Measurements from ENCODE around the gene SCYL1. TPM values are rescaled to one million over a fixed set of nuclear protein-coding genes. Genes with fewer than 3 reads are reported as not detected.

The SCYL1 gene
- total RNA-seq, 1 donor from 2014 or later: 94.2 TPM

- H3K4me1 Mint-ChIP-seq: peaks cover 52% of the 10 kb centered on the region
- no peak overlapping the region for H3K4me3 Mint-ChIP-seq
- H3K27ac Mint-ChIP-seq: no peak overlapping the region
These were observed 35.7 kb upstream of the SCYL1 start for GRCh38 chr11:65489035-65489705.

GRCh38 chr11:65489706-65490320, 35.1 kb upstream of the SCYL1 start:
- DNase-seq: no peak
- H3K4me1 Mint-ChIP-seq: peaks cover 58% of the 10 kb centered on the region
- peaks cover 3% of the 10 kb centered on the region for H3K36me3 Mint-ChIP-seq (ENCODE audit: low read depth)
- H3K9me3 Mint-ChIP-seq: no peaks in the 10 kb centered on the region
- no peak overlapping the region for H3K4me3 Mint-ChIP-seq
- intact Hi-C loops (cut with micrococcal nuclease): no loop called here
- H3K27ac Mint-ChIP-seq: no peak overlapping the region
- no peaks in the 10 kb centered on the region for H3K27me3 Mint-ChIP-seq

More at GRCh38 chr11:65489035-65489705, 35.7 kb upstream of the SCYL1 start:
- no peaks in the 10 kb centered on the region for H3K27me3 Mint-ChIP-seq
- no peaks in the 10 kb centered on the region for H3K36me3 Mint-ChIP-seq (ENCODE audit: low read depth)
- no peak for DNase-seq
- H3K9me3 Mint-ChIP-seq: no peaks in the 10 kb centered on the region
- intact Hi-C loops (cut with micrococcal nuclease): no loop called here

- intact Hi-C loops (cut with micrococcal nuclease): no loop called here
- H3K27me3 Mint-ChIP-seq: no peaks in the 10 kb centered on the region
- H3K4me1 Mint-ChIP-seq: peaks cover 59% of the 10 kb centered on the region
- H3K36me3 Mint-ChIP-seq (ENCODE audit: low read depth): peaks cover 3% of the 10 kb centered on the region
- H3K4me3 Mint-ChIP-seq: no peak overlapping the region
- H3K9me3 Mint-ChIP-seq: no peaks in the 10 kb centered on the region
- no peak for DNase-seq
- H3K27ac Mint-ChIP-seq: no peak overlapping the region
These were observed 33.8 kb upstream of the SCYL1 start for GRCh38 chr11:65491163-65491465.

GRCh38 chr11:65491614-65492386, 33.1 kb upstream of the SCYL1 start:
- Mint-ChIP-seq H3K27ac (peak overlapping the region; percentile 99), H3K27me3 (no peaks in the 10 kb centered on the region), H3K4me3 (no peak overlapping the region), H3K9me3 (no peaks in the 10 kb centered on the region), H3K4me1 (peaks cover 65% of the 10 kb centered on the region), H3K36me3 (ENCODE audit: low read depth) (peaks cover 3% of the 10 kb centered on the region)
- DNase-seq: peak; percentile 61
- intact Hi-C loops (cut with micrococcal nuclease): no loop called here

- peaks cover 3% of the 10 kb centered on the region for H3K36me3 Mint-ChIP-seq (ENCODE audit: low read depth)
- DNase-seq: no peak
- H3K9me3 Mint-ChIP-seq: no peaks in the 10 kb centered on the region
- H3K4me3 Mint-ChIP-seq: peak overlapping the region; percentile 78
- H3K27ac Mint-ChIP-seq: peak overlapping the region; percentile 99
- no peaks in the 10 kb centered on the region for H3K27me3 Mint-ChIP-seq
- intact Hi-C loops (cut with micrococcal nuclease): no loop called here
- peaks cover 66% of the 10 kb centered on the region for H3K4me1 Mint-ChIP-seq
These were observed 32.6 kb upstream of the SCYL1 start for GRCh38 chr11:65492387-65492636.

GRCh38 chr11:65492637-65493366, 32.1 kb upstream of the SCYL1 start:
- intact Hi-C loops (cut with micrococcal nuclease): loop anchor here (1.0 kb wide), 1 partner anchor 16 kb away; no protein-coding TSS in a partner anchor

GRCh38 chr11:65493367-65494176, 31.3 kb upstream of the SCYL1 start:
- no peaks in the 10 kb centered on the region for H3K27me3 Mint-ChIP-seq
- peaks cover 3% of the 10 kb centered on the region for H3K36me3 Mint-ChIP-seq (ENCODE audit: low read depth)
- DNase-seq: peak; percentile 66
- no peaks in the 10 kb centered on the region for H3K9me3 Mint-ChIP-seq
- intact Hi-C loops (cut with micrococcal nuclease): loop anchor here (1.0 kb wide), 1 partner anchor 16 kb away; no protein-coding TSS in a partner anchor
- peak overlapping the region; percentile 78 for H3K4me3 Mint-ChIP-seq
- peak overlapping the region; percentile 99 for H3K27ac Mint-ChIP-seq
- H3K4me1 Mint-ChIP-seq: peaks cover 53% of the 10 kb centered on the region

More at GRCh38 chr11:65492637-65493366, 32.1 kb upstream of the SCYL1 start:
- H3K27ac Mint-ChIP-seq: peak overlapping the region; percentile 99
- H3K9me3 Mint-ChIP-seq: no peaks in the 10 kb centered on the region
- peak; percentile 72 for DNase-seq
- peak overlapping the region; percentile 78 for H3K4me3 Mint-ChIP-seq
- H3K27me3 Mint-ChIP-seq: no peaks in the 10 kb centered on the region
- H3K36me3 Mint-ChIP-seq (ENCODE audit: low read depth): peaks cover 3% of the 10 kb centered on the region
- peaks cover 61% of the 10 kb centered on the region for H3K4me1 Mint-ChIP-seq

- Mint-ChIP-seq H3K27ac (no peak overlapping the region), H3K4me3 (no peak overlapping the region)
- DNase-seq: peak; percentile 82
These were observed 28.4 kb upstream of the SCYL1 start for GRCh38 chr11:65496304-65497140.

GRCh38 chr11:65497141-65498041, 27.5 kb upstream of the SCYL1 start:
- Mint-ChIP-seq H3K27me3 (no peaks in the 10 kb centered on the region), H3K36me3 (ENCODE audit: low read depth) (peaks cover 3% of the 10 kb centered on the region), H3K4me1 (peaks cover 44% of the 10 kb centered on the region), H3K27ac (no peak overlapping the region), H3K9me3 (no peaks in the 10 kb centered on the region), H3K4me3 (no peak overlapping the region)
- DNase-seq: peak; percentile 99
- intact Hi-C loops (cut with micrococcal nuclease): loop anchor here (1.0 to 2.0 kb wide), 5 partner anchors 20 to 115 kb away; partner anchors contain the start of gene SLC25A45

More at GRCh38 chr11:65496304-65497140, 28.4 kb upstream of the SCYL1 start:
- H3K36me3 Mint-ChIP-seq (ENCODE audit: low read depth): peaks cover 3% of the 10 kb centered on the region
- H3K4me1 Mint-ChIP-seq: peaks cover 45% of the 10 kb centered on the region
- H3K27me3 Mint-ChIP-seq: no peaks in the 10 kb centered on the region
- intact Hi-C loops (cut with micrococcal nuclease): loop anchor here (1.0 kb wide), 4 partner anchors 19 to 114 kb away; partner anchors contain the start of gene SLC25A45
- H3K9me3 Mint-ChIP-seq: no peaks in the 10 kb centered on the region

GRCh38 chr11:65498042-65498726, 26.7 kb upstream of the SCYL1 start:
- H3K4me1 Mint-ChIP-seq: peaks cover 39% of the 10 kb centered on the region
- no peak overlapping the region for H3K4me3 Mint-ChIP-seq
- H3K36me3 Mint-ChIP-seq (ENCODE audit: low read depth): peaks cover 3% of the 10 kb centered on the region
- no peaks in the 10 kb centered on the region for H3K9me3 Mint-ChIP-seq
- intact Hi-C loops (cut with micrococcal nuclease): loop anchor here (2.0 kb wide), 1 partner anchor 77 kb away; no protein-coding TSS in a partner anchor
- H3K27me3 Mint-ChIP-seq: no peaks in the 10 kb centered on the region
- peak; percentile 90 for DNase-seq
- no peak overlapping the region for H3K27ac Mint-ChIP-seq

GRCh38 chr11:65498727-65498976, 26.2 kb upstream of the SCYL1 start:
- H3K27ac Mint-ChIP-seq: no peak overlapping the region
- H3K4me1 Mint-ChIP-seq: peaks cover 36% of the 10 kb centered on the region
- H3K36me3 Mint-ChIP-seq (ENCODE audit: low read depth): peaks cover 6% of the 10 kb centered on the region
- no peak overlapping the region for H3K4me3 Mint-ChIP-seq
- no peak for DNase-seq
- H3K9me3 Mint-ChIP-seq: no peaks in the 10 kb centered on the region
- H3K27me3 Mint-ChIP-seq: no peaks in the 10 kb centered on the region
- intact Hi-C loops (cut with micrococcal nuclease): loop anchor here (2.0 kb wide), 1 partner anchor 76 kb away; no protein-coding TSS in a partner anchor

Measured in activated CD4-positive, alpha-beta T cell treated with anti-CD3 and anti-CD28 coated beads, Interleukin-2, amount 10 ng/mL, durations not matched to agents 24 days and 14 days (primary cell).